ENCODE measurements around the gene RRAS. TPM values are rescaled to one million over a fixed set of nuclear protein-coding genes. Genes with fewer than 3 reads are reported as not detected.
"Not testable (repeated sequence)": the region's sequence is repeated elsewhere in the genome, so short reads cannot be mapped to it uniquely, and the experiment has no call there.

RRAS gene
- total RNA-seq, 1 donor from 2014 or later = 59.1 TPM

GRCh38 chr19:49632576-49632975 is 7.4 kb downstream of the RRAS start:
- no peak for DNase-seq (ENCODE audit: low spot score)

DNA sequence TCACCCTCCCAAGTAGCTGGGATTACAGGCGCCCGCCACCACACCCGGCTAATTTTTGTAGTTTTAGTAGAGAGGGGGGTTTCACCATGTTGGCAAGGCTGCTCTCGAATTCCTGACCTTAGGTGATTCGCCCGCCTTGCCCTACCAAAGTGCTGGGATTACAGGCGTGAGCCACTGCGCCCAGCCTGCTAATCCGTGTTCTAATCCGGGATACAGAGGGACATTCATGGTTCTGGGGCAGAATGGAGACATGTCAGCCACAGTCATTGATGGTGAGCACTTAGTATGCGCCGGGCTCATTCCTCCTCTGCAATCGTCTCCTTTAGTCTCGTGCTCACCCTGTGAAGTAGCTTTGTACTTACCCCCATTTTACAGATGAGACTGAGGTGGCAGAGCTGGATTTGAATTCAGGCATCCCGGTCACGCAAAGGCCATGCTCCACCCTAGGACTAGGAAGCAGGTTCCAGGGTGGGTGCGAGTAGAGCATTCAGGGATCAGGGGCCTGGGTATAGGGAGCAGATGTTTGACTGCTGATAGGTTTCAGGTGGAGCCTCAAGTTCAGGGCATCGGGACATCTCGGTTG is 8.2 kb downstream of the RRAS start:
- DNase-seq (ENCODE audit: low spot score) = no peak

DNA sequence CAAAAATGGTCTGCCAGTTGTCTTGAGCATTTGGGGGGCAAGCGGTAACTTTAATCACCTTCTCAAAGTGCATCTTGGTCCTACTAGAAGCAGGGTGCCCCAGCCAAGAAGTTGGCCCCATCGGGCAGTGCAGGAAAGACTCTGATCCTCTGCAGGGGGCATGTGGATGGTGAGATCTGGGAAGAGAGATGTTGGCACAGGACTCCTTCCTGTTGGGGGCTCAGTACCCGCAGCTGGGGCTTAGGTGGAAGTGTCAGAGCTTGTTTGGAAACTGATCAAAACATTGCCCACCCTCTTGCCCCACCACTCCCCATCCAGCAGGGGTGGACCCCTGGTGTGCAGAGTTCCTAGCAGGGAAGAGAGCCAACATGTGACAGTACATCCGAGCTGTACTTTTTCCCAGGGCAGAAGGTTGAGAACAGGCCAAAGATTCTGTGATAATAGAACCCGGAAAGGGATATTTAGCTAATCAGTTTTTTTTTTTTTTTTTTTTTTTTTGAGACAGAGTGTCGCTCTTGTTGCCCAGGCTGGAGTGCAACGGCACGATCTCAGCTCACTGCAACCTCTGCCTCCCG is 8.8 kb downstream of the RRAS start:
- DNase-seq (ENCODE audit: low spot score) = no peak

GRCh38 chr19:49629659-49630058 is 10.3 kb downstream of the RRAS start:
- no peak for DNase-seq (ENCODE audit: low spot score)

- DNase-seq (ENCODE audit: low spot score) = no peak
These were observed 13.7 kb downstream of the RRAS start for GRCh38 chr19:49626226-49626625.

DNA sequence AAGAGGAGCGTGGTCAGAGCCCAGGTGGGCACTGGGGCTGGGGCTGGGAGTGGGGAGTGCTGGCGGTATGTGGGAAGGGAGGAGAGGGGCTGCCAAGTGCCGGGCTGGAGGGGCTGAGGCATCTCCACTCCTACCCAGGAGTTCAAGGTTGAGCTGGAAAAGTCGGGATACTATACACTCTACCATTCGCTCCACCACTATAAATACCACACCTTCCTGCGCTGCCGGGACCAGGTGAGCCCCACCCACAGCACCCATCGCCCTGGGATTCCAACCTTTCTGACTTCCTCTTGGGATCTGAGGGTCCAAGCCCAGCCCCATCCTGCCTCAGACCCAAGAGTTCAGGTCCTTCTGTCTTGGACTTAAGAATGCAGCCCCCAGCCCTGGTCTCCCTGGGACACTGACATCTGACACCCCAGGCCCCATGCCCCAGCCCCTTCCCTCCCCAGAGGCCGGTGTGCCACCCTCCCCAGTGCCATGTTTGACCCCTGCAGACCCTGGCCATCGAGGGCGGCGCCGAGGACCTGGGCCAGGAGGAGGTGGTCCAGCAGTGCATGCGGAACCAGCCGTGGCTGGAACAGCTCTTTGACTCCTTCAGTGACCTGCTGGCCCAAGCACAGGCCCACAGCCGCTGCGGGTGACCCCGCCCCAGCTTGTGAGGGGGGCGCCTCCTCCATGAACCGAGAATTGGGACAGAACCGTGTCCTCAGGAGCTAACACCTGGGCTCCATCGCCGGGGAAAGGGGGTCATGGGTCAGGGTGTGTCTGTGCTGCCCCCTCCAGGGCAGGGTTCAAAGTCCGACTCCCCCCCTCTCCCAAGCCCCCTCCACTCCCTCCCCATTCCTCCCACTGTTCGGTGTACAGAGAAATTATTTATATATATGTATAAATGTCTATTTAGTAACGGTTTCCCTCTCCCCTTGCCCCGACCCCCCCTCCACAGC is 14.7 kb downstream of the RRAS start:
- DNase-seq (ENCODE audit: low spot score) = no peak

GRCh38 chr19:49617860-49618259 is 22.1 kb downstream of the RRAS start:
- DNase-seq (ENCODE audit: low spot score) = not testable (repeated sequence)

DNA sequence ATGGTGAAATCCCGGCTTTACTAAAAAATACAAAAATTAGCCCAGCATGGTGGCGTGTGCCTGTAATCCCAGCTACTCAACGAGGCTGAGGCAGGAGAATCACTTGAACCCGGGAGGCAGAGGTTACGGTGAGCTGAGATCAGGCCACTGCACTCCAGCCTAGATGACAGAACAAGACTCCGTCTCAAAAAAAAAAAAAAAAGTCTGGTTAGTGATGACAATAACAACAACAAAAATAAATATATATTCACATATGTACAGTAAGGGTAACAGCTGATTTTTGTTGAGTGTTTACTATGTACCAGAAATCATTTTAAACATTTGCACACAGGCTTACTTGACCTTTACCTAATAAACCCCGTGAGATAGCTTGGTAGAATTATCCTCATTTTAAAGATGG is 23.0 kb downstream of the RRAS start:
- DNase-seq (ENCODE audit: low spot score) = no peak

- no peak for DNase-seq (ENCODE audit: low spot score)
These were observed 23.4 kb downstream of the RRAS start for GRCh38 chr19:49616532-49616931.

DNA sequence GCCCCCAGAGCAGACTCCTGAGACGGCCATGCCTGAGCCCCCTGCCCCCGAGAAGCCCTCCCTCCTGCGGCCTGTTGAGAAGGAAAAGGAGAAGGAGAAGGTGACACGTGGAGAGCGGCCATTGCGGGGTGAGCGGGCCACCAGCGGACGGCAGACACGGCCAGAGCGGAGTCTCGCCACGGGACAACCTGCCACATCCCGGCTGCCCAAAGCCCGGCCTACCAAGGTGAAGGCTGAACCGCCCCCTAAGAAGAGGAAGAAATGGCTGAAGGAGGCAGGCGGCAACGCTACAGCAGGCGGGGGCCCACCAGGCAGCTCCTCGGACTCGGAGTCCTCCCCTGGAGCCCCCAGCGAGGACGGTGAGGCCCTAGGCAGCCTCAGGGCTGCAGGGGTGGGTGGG is 24.1 kb downstream of the RRAS start:
- DNase-seq (ENCODE audit: low spot score) = no peak

DNA sequence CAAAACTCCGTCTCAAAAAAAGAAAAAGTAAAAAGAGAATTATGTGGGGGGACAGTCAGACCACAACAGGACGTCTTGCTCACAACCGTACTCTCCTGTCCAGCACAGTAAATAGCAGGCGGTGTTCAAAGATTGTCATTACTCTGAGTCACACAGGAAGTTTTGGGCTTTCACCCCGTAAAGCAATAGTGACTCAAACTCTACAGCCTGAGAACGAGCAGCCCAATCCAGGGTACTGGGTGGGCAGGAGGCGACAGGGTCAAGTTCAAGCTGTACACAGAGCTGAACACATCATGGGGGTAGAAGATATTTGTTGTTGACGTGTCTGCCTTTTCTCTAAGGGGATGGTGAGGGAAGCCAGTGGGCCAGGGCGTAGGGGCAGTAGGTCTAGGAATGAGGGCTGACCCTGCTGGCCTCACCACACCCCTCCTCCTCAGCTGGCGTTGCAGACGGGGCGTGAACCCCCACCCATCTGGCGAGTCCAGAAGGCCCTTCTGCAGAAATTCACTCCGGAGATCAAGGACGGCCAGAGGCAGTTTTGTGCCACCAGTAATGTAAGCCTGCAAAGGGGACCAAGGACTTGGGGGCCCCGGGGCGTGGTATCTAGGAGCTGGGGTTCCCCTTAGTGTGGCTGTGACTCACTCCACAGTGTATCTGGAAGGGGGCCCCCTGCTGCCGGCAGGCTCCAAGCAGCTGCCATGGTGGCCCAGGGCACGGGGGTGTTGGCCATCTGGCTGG is 25.7 kb downstream of the RRAS start:
- no peak for DNase-seq (ENCODE audit: low spot score)

DNA sequence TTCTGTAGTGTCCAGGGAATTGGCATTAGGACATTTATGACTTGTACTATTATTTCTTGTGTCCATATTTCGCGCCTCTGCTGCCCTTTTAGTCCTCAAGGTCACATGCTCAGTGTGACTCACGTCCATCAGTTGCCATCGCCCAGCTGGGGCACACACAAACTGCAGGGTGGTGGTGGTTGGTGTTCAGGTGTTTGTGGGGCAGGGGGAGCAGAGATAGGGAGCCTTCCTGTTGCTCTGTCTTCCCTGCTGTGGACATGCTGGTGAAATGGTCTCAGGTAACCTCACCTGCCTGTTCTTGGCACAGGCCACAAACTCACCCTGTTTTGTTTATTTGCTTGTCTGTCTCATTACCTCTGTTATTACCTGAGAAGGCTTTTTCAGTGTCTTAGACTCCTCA is 26.6 kb downstream of the RRAS start:
- no peak for DNase-seq (ENCODE audit: low spot score)

DNA sequence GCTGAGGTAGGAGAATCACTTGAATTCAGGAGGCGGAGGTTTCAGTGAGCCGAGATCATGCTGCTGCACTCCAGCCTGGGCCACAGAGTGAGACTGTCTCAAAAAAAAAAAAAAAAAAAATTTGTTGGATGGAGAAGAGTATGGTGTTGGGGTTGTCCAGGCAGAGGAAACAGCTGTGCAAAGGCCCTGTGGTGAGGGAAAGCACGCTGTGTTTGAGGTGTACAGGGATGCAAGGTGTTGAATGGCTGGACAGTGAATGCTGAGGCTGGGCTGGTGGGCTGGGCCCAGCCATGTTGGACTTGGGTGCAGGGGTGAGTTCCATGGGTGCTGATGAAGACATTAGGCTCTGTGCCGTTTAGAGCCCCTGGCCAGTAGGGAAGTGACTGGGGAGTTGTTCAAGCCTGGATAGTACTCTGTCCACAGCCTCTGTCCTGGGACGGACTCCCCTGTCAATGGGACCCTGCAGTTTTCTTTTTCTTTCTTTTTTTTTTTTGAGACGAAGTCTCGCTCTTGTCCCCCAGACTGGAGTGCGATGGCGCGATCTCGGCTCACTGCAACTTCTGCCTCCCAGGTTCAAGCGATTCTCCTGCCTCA is 30.3 kb downstream of the RRAS start:
- DNase-seq (ENCODE audit: low spot score) = no peak

GRCh38 chr19:49605605-49606004 is 34.3 kb downstream of the RRAS start:
- no peak for DNase-seq (ENCODE audit: low spot score)

DNA sequence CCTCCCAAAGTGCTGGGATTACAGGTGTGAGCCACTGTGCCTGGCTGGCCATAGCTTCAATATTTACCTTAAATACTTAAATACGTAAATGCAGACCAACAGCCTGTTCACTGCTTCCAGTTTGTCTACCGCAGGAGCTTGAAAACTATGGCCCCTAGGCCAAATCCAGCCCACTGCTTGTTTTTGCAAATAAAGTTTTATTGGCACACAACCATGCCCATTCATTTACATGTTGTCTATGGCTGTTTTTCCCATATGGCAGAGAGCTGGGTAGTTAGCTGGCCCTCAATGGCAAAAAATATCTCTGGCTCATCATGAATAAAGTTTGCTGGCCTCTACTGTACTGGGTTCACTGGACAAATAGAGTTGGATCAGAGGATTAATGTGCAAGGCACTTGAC is 37.1 kb downstream of the RRAS start:
- DNase-seq (ENCODE audit: low spot score) = no peak

GRCh38 chr19:49601482-49602038 is 38.4 kb downstream of the RRAS start:
- DNase-seq (ENCODE audit: low spot score) = no peak

GRCh38 chr19:49599378-49600295 is 40.3 kb downstream of the RRAS start:
- no peak for DNase-seq (ENCODE audit: low spot score)

DNA sequence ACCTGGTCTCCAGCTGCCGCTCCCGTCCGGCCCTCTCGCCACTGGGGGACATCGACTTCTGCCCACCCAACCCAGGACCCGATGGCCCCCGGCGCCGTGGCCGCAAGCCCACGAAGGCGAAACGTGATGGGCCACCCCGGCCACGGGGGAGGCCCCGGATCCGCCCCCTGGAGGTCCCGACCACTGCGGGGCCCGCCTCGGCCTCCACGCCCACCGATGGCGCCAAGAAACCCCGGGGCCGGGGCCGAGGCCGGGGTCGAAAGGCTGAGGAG is 42.3 kb downstream of the RRAS start:
- no peak for DNase-seq (ENCODE audit: low spot score)

- no peak for DNase-seq (ENCODE audit: low spot score)
These were observed 42.8 kb downstream of the RRAS start for GRCh38 chr19:49596954-49597702.

DNA sequence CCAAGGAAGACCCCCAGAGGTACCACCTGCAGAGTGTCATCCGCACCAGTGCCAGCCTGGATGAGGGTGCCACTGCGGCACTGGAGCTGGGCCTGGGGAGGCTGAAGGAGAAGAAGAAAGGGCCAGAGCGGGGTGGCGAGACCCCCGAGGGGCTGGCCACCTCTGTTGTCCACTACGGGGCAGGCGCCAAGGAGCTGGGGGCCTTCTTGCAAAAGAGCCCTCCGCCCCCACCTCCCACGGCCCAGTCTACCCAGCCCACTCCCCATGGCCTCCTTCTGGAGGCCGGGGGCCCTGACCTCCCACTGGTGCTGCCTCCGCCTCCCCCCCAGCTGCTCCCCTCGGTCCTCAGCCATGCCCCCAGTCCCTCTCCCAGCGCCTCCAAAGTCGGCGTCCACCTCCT is 43.5 kb downstream of the RRAS start:
- DNase-seq (ENCODE audit: low spot score) = no peak
